Breast epithelium (tissue), 3 donors: ENCODE data around the gene NUP62CL.

Experiments
- POLR2A ChIP-seq: fragments of 450-650 bp; IDR thresholded peaks from one replicate; pipeline ENCODE4 v1.6.1; 2016; ENCODE audit warnings: antibody characterized with exemption, mild to moderate bottlenecking, moderate library complexity
- TF ChIP-seq, protein P1 (sequence below), 3 donors: fragments of 450-650 bp; IDR thresholded peaks; one replicate each; pipeline ENCODE4 v1.5.1; 2016 to 2017; ENCODE audit warnings: antibody characterized with exemption in 3 of 3, mild to moderate bottlenecking in 3 of 3, moderate library complexity in 3 of 3

- TF ChIP-seq, protein P1, sequence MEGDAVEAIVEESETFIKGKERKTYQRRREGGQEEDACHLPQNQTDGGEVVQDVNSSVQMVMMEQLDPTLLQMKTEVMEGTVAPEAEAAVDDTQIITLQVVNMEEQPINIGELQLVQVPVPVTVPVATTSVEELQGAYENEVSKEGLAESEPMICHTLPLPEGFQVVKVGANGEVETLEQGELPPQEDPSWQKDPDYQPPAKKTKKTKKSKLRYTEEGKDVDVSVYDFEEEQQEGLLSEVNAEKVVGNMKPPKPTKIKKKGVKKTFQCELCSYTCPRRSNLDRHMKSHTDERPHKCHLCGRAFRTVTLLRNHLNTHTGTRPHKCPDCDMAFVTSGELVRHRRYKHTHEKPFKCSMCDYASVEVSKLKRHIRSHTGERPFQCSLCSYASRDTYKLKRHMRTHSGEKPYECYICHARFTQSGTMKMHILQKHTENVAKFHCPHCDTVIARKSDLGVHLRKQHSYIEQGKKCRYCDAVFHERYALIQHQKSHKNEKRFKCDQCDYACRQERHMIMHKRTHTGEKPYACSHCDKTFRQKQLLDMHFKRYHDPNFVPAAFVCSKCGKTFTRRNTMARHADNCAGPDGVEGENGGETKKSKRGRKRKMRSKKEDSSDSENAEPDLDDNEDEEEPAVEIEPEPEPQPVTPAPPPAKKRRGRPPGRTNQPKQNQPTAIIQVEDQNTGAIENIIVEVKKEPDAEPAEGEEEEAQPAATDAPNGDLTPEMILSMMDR (IDR thresholded peaks at IDR 0.05), result no peak
- no peak for TF ChIP-seq POLR2A
Measured at GRCh38 chrX:107123750-107124149, 82.5 kb downstream of the NUP62CL start.
